BE2C (cell line): Measurements from ENCODE around the gene CRABP2.

Source experiments
- DNase-seq: peaks from one replicate; pipeline ENCODE4 v3.0.0-alpha.2; 2020
- H3K27me3 ChIP-seq: fragments of 250-450 bp; sonication (Bioruptor Pico); 2 replicates; pipeline ENCODE4 v1.5.1; 2020; ENCODE audit warnings: mild to moderate bottlenecking
- H3K36me3 ChIP-seq: fragments of 250-450 bp; sonication (Bioruptor Pico); 2 replicates; pipeline ENCODE4 v1.5.1; 2020; ENCODE audit warnings: mild to moderate bottlenecking
- H3K4me1 ChIP-seq: fragments of 250-450 bp; sonication (Bioruptor Pico); 2 replicates; pipeline ENCODE4 v1.5.1; 2020
- H3K4me3 ChIP-seq: 2 replicates; pipeline ENCODE4 v1.5.1; 2011; ENCODE audit warnings: low read depth, low read length
- H3K9me3 ChIP-seq: fragments of 250-450 bp; sonication (Bioruptor Pico); 2 replicates; pipeline ENCODE4 v1.5.1; 2020
- CTCF ChIP-seq: IDR thresholded peaks from 2 replicates; pipeline ENCODE4 v1.5.1; 2012; ENCODE audit warnings: mild to moderate bottlenecking, low read depth, low read length

CRABP2 gene

GRCh38 chr1:156746728-156747631 lies 41.6 kb upstream of the CRABP2 start:
- Histone ChIP-seq H3K4me1 (peaks cover 27% of the 10 kb centered on the region), H3K9me3 (no peaks in the 10 kb centered on the region), H3K36me3 (peaks cover 43% of the 10 kb centered on the region), H3K27me3 (no peaks in the 10 kb centered on the region), H3K4me3 (peak overlapping the region; percentile 98)
- peak; percentile 49 for TF ChIP-seq CTCF
- DNase-seq: peak; percentile 91

GRCh38 chr1:156746406-156746727 lies 41.0 kb upstream of the CRABP2 start:
- no peak for DNase-seq
- Histone ChIP-seq H3K36me3 (peaks cover 48% of the 10 kb centered on the region), H3K4me3 (no peak overlapping the region), H3K9me3 (no peaks in the 10 kb centered on the region), H3K27me3 (no peaks in the 10 kb centered on the region), H3K4me1 (peaks cover 27% of the 10 kb centered on the region)
- no peak for TF ChIP-seq CTCF

GRCh38 chr1:156745881-156746280 lies 40.5 kb upstream of the CRABP2 start:
- H3K36me3 ChIP-seq: peaks cover 48% of the 10 kb centered on the region

GRCh38 chr1:156744786-156745419 lies 39.5 kb upstream of the CRABP2 start:
- peaks cover 27% of the 10 kb centered on the region for H3K4me1 ChIP-seq
- H3K9me3 ChIP-seq: no peaks in the 10 kb centered on the region
- H3K27me3 ChIP-seq: no peaks in the 10 kb centered on the region
- TF ChIP-seq CTCF: no peak
- peaks cover 47% of the 10 kb centered on the region for H3K36me3 ChIP-seq
- no peak for DNase-seq
- H3K4me3 ChIP-seq: no peak overlapping the region

More at GRCh38 chr1:156745881-156746280, 40.5 kb upstream of the CRABP2 start:
- no peak for TF ChIP-seq CTCF
- no peak overlapping the region for H3K4me3 ChIP-seq
- no peaks in the 10 kb centered on the region for H3K9me3 ChIP-seq
- DNase-seq: no peak
- peaks cover 27% of the 10 kb centered on the region for H3K4me1 ChIP-seq
- no peaks in the 10 kb centered on the region for H3K27me3 ChIP-seq

GRCh38 chr1:156744344-156744743 lies 39.0 kb upstream of the CRABP2 start:
- Histone ChIP-seq H3K4me1 (peaks cover 24% of the 10 kb centered on the region), H3K36me3 (peaks cover 41% of the 10 kb centered on the region), H3K9me3 (no peaks in the 10 kb centered on the region), H3K27me3 (no peaks in the 10 kb centered on the region), H3K4me3 (no peak overlapping the region)
- no peak for DNase-seq
- TF ChIP-seq CTCF: no peak
